T-helper 17 cell (primary cell): ENCODE results near the gene OS9. TPM values are rescaled to one million over a fixed set of nuclear protein-coding genes. Genes with fewer than 3 reads are reported as not detected.
"Not testable (repeated sequence)": the region's sequence is repeated elsewhere in the genome, so short reads cannot be mapped to it uniquely, and the experiment has no call there.

ENCODE experiments used
- ATAC-seq: fragments of 150-1000 bp; cut with Tn5 transposase; 2 replicates; pipeline ENCODE4 v1.10.0; 2021; ENCODE audit warnings: mild to moderate bottlenecking, moderate library complexity
- DNase-seq, 3 donors: peaks; one replicate each; pipeline versions ENCODE4 v3.0.0 to v3.0.0-alpha.2; 2020 to 2021
- H3K9me3 ChIP-seq: one replicate; pipeline ENCODE4 v1.7.0; 2013; ENCODE audit warnings: low read length, mild to moderate bottlenecking; ENCODE audit not compliant: control insufficient read depth, poor library complexity, severe bottlenecking
- H3K27ac Mint-ChIP-seq: one replicate; pipeline ENCODE4 v1.8.0; 2022; ENCODE audit warnings: mild to moderate bottlenecking, moderate library complexity, mixed read lengths
- H3K27me3 Mint-ChIP-seq: one replicate; pipeline ENCODE4 v1.8.0; 2022; ENCODE audit warnings: mixed read lengths
- H3K36me3 Mint-ChIP-seq: one replicate; pipeline ENCODE4 v1.8.0; 2022; ENCODE audit warnings: low read depth, mixed read lengths
- H3K4me1 Mint-ChIP-seq: one replicate; pipeline ENCODE4 v1.8.0; 2022; ENCODE audit warnings: mild to moderate bottlenecking, mixed read lengths
- H3K4me3 Mint-ChIP-seq: one replicate; pipeline ENCODE4 v1.8.0; 2022; ENCODE audit warnings: mild to moderate bottlenecking, moderate library complexity, mixed read lengths
- total RNA-seq, 4 donors: library from RNA in 2 of 4; stranded (reverse) in 2 of 4; gene quantifications; one replicate each; pipeline ENCODE4 v1.2.3 and lab custom pipeline; 2022 to 2026

The OS9 gene, protein sequence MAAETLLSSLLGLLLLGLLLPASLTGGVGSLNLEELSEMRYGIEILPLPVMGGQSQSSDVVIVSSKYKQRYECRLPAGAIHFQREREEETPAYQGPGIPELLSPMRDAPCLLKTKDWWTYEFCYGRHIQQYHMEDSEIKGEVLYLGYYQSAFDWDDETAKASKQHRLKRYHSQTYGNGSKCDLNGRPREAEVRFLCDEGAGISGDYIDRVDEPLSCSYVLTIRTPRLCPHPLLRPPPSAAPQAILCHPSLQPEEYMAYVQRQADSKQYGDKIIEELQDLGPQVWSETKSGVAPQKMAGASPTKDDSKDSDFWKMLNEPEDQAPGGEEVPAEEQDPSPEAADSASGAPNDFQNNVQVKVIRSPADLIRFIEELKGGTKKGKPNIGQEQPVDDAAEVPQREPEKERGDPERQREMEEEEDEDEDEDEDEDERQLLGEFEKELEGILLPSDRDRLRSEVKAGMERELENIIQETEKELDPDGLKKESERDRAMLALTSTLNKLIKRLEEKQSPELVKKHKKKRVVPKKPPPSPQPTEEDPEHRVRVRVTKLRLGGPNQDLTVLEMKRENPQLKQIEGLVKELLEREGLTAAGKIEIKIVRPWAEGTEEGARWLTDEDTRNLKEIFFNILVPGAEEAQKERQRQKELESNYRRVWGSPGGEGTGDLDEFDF
- total RNA-seq (100 to 1,000 TPM; 138 to 142 TPM), total RNA-seq (lab: John Stamatoyannopoulos, UW) (169 to 294 reads per million in 2 donors)

DNA sequence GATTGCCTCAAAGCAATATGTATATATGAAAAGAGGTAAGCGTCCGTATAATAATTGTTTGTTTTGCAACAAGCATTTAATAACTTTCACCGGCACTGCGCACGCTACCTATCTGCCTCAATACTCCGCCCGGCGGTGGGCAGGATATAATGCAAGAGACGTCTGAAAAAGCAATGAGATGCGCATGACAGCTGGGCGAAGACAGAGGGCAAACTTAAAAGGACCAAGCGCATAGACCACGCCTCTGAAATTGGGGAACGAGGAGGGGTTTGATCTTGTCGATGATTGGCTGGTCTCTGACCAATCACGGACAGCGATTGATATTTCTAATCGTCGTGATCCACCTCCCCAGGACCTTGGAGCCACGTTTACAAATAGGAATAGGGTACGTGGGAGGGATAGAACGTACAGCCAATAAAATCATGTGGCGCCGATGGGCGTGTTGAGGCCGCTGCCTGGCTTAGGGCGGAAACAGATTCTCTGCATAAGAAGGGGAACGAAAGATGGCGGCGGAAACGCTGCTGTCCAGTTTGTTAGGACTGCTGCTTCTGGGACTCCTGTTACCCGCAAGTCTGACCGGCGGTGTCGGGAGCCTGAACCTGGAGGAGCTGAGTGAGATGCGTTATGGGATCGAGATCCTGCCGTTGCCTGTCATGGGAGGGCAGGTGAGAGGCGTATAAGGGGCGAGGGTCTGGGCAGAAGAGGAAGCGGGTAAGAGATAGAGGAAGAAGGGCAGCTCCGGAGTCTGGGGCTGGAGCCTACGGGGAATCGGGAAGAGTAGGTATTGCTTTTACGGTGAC lies at the start of gene OS9:
Gene OS9 (plus strand): TSS at position 474 of the 800 bp plus-strand sequence. CDS start 30 bp downstream, at position 504.
- peak; percentile 95 for ATAC-seq
- no peaks in the 10 kb centered on the region for H3K9me3 ChIP-seq
- peaks cover 18% of the 10 kb centered on the region for H3K4me1 Mint-ChIP-seq
- H3K36me3 Mint-ChIP-seq: peaks cover 8% of the 10 kb centered on the region
- H3K27ac Mint-ChIP-seq: no peak within 1 kb of the TSS
- no peak within 1 kb of the TSS for H3K4me3 Mint-ChIP-seq
- peaks cover 8% of the 10 kb centered on the region for H3K27me3 Mint-ChIP-seq
- peak; percentile 82 to 90 (median 84) for DNase-seq

DNA sequence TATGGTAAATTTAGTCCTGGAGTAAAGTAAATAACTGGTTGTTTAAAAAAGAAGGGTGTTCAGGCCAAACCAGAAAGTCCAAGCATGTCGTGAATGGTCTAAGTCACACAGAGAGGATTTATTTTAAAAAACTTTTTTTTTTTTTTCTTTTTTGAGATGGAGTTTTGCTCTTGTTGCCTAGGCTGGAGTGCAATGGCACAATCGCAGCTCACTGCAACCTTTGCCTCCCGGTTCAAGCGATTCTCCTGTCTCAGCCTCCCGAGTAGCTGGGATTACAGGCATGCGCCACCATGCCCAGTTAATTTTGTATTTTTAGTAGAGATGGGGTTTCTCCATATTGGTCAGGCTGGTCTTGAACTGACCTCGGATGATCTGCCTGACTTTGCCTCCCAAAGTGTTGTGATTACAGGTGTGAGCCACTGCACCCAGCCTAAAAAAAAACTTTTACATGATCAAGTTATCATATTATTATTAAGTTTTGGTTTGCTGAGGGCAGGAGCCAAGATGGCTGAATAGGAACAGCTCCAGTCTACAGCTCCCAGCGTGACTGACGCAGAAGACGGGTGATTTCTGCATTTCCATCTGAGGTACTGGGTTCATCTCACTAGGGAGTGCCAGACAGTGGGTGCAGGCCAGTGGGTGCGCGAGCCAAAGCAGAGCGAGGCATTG lies 47.8 kb upstream of the OS9 start:
- not testable (repeated sequence) for DNase-seq, H3K4me3 Mint-ChIP-seq, H3K36me3 Mint-ChIP-seq, H3K4me1 Mint-ChIP-seq, H3K9me3 ChIP-seq, ATAC-seq, H3K27ac Mint-ChIP-seq
- peaks cover 17% of the 10 kb centered on the region for H3K27me3 Mint-ChIP-seq

- DNase-seq, H3K9me3 ChIP-seq, H3K4me3 Mint-ChIP-seq, H3K4me1 Mint-ChIP-seq, H3K27ac Mint-ChIP-seq, H3K36me3 Mint-ChIP-seq, ATAC-seq: not testable (repeated sequence)
- peaks cover 13% of the 10 kb centered on the region for H3K27me3 Mint-ChIP-seq
These were observed 47.3 kb upstream of the OS9 start for GRCh38 chr12:57646659-57647049.

GRCh38 chr12:57654042-57654441 lies 39.9 kb upstream of the OS9 start:
- Mint-ChIP-seq H3K27me3 (peaks cover 15% of the 10 kb centered on the region), H3K4me3 (no peak overlapping the region), H3K4me1 (no peaks in the 10 kb centered on the region), H3K27ac (no peak overlapping the region), H3K36me3 (no peaks in the 10 kb centered on the region)
- ATAC-seq (no peak), DNase-seq (no peak)
- no peaks in the 10 kb centered on the region for H3K9me3 ChIP-seq

- Mint-ChIP-seq H3K4me1 (no peaks in the 10 kb centered on the region), H3K27ac (no peak overlapping the region), H3K4me3 (no peak overlapping the region), H3K27me3 (peaks cover 17% of the 10 kb centered on the region), H3K36me3 (no peaks in the 10 kb centered on the region)
- DNase-seq (no peak), ATAC-seq (no peak)
- H3K9me3 ChIP-seq: no peaks in the 10 kb centered on the region
These were observed 38.2 kb upstream of the OS9 start for GRCh38 chr12:57655541-57656240.

- H3K4me3 Mint-ChIP-seq, H3K9me3 ChIP-seq, ATAC-seq, H3K27ac Mint-ChIP-seq, H3K36me3 Mint-ChIP-seq, DNase-seq, H3K4me1 Mint-ChIP-seq: not testable (repeated sequence)
- peaks cover 17% of the 10 kb centered on the region for H3K27me3 Mint-ChIP-seq
These were observed 37.5 kb upstream of the OS9 start for GRCh38 chr12:57656408-57656807.

GRCh38 chr12:57657744-57658143 lies 36.2 kb upstream of the OS9 start:
- H3K27ac Mint-ChIP-seq: no peak overlapping the region
- no peaks in the 10 kb centered on the region for H3K36me3 Mint-ChIP-seq
- H3K4me1 Mint-ChIP-seq: no peaks in the 10 kb centered on the region
- no peak overlapping the region for H3K4me3 Mint-ChIP-seq
- H3K9me3 ChIP-seq: no peaks in the 10 kb centered on the region
- DNase-seq (no peak), ATAC-seq (no peak)
- H3K27me3 Mint-ChIP-seq: peaks cover 17% of the 10 kb centered on the region

GRCh38 chr12:57658890-57659289 lies 35.0 kb upstream of the OS9 start:
- no peaks in the 10 kb centered on the region for H3K9me3 ChIP-seq
- H3K27ac Mint-ChIP-seq: no peak overlapping the region
- H3K4me1 Mint-ChIP-seq: no peaks in the 10 kb centered on the region
- no peak overlapping the region for H3K4me3 Mint-ChIP-seq
- no peak for ATAC-seq
- no peak for DNase-seq
- H3K27me3 Mint-ChIP-seq: peaks cover 17% of the 10 kb centered on the region
- H3K36me3 Mint-ChIP-seq: no peaks in the 10 kb centered on the region

DNA sequence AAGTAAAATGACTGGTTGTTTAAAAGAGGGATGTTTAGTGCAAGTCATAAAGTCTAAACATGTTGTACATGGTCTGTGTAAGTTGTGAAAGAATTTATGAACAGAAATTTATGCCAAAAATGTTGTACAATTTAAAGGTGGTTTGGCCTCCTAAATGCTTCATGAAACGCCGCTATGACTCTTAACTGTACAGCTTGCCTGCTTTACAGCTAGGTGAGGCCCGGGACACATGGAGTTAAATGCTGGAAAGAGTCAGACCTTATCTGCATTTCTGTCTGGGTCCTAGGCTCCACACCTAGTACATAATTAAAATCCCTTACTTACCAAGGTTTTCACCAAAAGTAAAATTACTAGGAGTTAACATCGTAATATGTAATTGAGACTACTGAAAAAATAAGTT lies 32.6 kb upstream of the OS9 start:
- Mint-ChIP-seq H3K36me3 (no peaks in the 10 kb centered on the region), H3K4me1 (no peaks in the 10 kb centered on the region)

GRCh38 chr12:57665066-57665820 lies 28.7 kb upstream of the OS9 start:
- H3K27ac Mint-ChIP-seq, H3K4me1 Mint-ChIP-seq, DNase-seq, H3K36me3 Mint-ChIP-seq, H3K27me3 Mint-ChIP-seq, H3K9me3 ChIP-seq, H3K4me3 Mint-ChIP-seq, ATAC-seq: not testable (repeated sequence)

More for the DNA sequence above, 32.6 kb upstream of the OS9 start:
- DNase-seq (no peak), ATAC-seq (no peak)
- H3K9me3 ChIP-seq: no peaks in the 10 kb centered on the region
- peaks cover 12% of the 10 kb centered on the region for H3K27me3 Mint-ChIP-seq
- H3K27ac Mint-ChIP-seq: no peak overlapping the region
- no peak overlapping the region for H3K4me3 Mint-ChIP-seq

DNA sequence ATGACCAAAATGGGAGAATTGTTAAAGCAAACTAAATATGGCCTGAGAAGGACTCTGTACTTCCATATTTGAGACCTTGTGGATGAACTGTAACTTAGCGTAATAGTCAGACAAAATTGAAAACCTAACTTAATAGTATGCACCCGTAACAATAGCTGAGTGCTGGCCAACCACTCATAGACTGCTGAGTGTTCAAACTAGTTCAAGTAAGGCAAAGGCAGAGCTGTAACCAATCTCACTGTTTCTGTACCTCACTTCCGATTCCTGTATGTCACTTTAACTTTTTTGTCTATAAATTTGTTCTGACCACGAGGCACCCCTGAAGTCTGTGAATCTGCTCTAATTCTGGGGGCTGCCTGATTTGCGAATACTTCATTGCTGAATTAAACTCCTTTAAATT lies 27.0 kb upstream of the OS9 start:
- ATAC-seq (no peak), DNase-seq (no peak)
- no peaks in the 10 kb centered on the region for H3K9me3 ChIP-seq
- no peak overlapping the region for H3K27ac Mint-ChIP-seq
- peaks cover 2% of the 10 kb centered on the region for H3K36me3 Mint-ChIP-seq
- no peak overlapping the region for H3K4me3 Mint-ChIP-seq
- no peaks in the 10 kb centered on the region for H3K4me1 Mint-ChIP-seq
- H3K27me3 Mint-ChIP-seq: no peaks in the 10 kb centered on the region

DNA sequence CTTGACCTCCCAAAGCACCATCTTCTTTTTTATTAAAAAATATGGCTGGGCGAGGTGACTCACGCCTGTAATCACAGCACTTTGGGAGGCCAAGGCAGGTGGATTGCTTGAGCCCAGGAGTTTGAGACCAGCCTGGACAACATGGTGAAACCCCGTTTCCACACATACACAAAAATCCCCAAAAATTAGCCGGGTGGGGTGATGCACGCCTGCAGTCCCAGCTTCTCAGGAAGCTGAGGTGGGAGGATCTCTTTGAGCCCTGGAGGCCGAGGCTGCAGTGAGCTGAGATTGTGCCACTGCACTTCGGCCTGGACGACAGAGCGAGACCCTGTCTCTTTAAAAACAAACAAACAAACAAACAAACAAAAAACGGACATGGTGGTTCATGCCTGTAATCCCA lies 24.2 kb upstream of the OS9 start:
- not testable (repeated sequence) for ATAC-seq, H3K9me3 ChIP-seq, H3K27me3 Mint-ChIP-seq, H3K4me3 Mint-ChIP-seq, H3K36me3 Mint-ChIP-seq, H3K27ac Mint-ChIP-seq, H3K4me1 Mint-ChIP-seq, DNase-seq
